ENCODE data around the gene CYLD.

GRCh38 chr16:50721549-50722404, 20.1 kb upstream of the CYLD start:
- no peak for TF ChIP-seq YY1 (tag by site-specific recombination; IDR thresholded peaks at IDR 0.05)
- no peak for TF ChIP-seq ZNF391 (tag by site-specific recombination; IDR thresholded peaks at IDR 0.05; ENCODE audit: borderline replicate concordance, low read depth)
- no peak for TF ChIP-seq ZNF292 (tag by site-specific recombination; IDR thresholded peaks at IDR 0.05; ENCODE audit: borderline replicate concordance, low read depth)

Measured in HEK293 (cell line).